ENCODE measurements around the gene TNFRSF14.

The TNFRSF14 gene

GRCh38 chr1:2582391-2582790 lies 26.2 kb downstream of the TNFRSF14 start:
- ChIA-PET POLR2A (interaction anchor here (0.9 kb wide), 1 partner anchor 21 kb away, joined by 4 read pairs; no protein-coding TSS in a partner anchor), CTCF (interaction anchor here (2.0 to 5.3 kb wide), 2 partner anchors 21 to 34 kb away, joined by 6 to 40 read pairs; no protein-coding TSS in a partner anchor)
- no peak for TF ChIP-seq CTCF (IDR thresholded peaks at IDR 0.05; ENCODE audit: control extremely low read depth, extremely low read depth, low read depth, missing control alignments)
- no peak for DNase-seq (ENCODE audit: extremely low spot score)

- no peak for TF ChIP-seq CTCF (IDR thresholded peaks at IDR 0.05; ENCODE audit: control extremely low read depth, extremely low read depth, low read depth, missing control alignments)
- ChIA-PET CTCF (interaction anchor here (1.0 to 5.3 kb wide), 5 partner anchors 11 to 35 kb away, joined by 3 to 40 read pairs (median 4); partner anchors contain the start of gene TNFRSF14), POLR2A (interaction anchor here (1.3 kb wide), 1 partner anchor 27 kb away, joined by 3 read pairs; the partner anchor contains the start of gene TNFRSF14)
- no peak for DNase-seq (ENCODE audit: extremely low spot score)
Measured at GRCh38 chr1:2583331-2583791, 27.2 kb downstream of the TNFRSF14 start.

- no peak for TF ChIP-seq CTCF (IDR thresholded peaks at IDR 0.05; ENCODE audit: control extremely low read depth, extremely low read depth, low read depth, missing control alignments)
- DNase-seq (ENCODE audit: extremely low spot score): no peak
- CTCF ChIA-PET: interaction anchor here (0.6 to 5.3 kb wide), 7 partner anchors 12 to 389 kb away, joined by 3 to 40 read pairs (median 3); partner anchors contain the start of gene TNFRSF14
- POLR2A ChIA-PET: interaction anchor here (1.3 to 2.7 kb wide), 2 partner anchors 23 to 28 kb away, joined by 3 to 12 read pairs; partner anchors contain the start of gene TNFRSF14
Measured at GRCh38 chr1:2583871-2584351, 27.7 kb downstream of the TNFRSF14 start.

- DNase-seq (ENCODE audit: extremely low spot score): no peak
- no peak for TF ChIP-seq CTCF (IDR thresholded peaks at IDR 0.05; ENCODE audit: control extremely low read depth, extremely low read depth, low read depth, missing control alignments)
- ChIA-PET POLR2A (interaction anchor here (0.9 to 2.7 kb wide), 5 partner anchors 24 to 380 kb away, joined by 3 to 12 read pairs (median 4); partner anchors contain the start of gene TNFRSF14), CTCF (interaction anchor here (0.6 to 5.3 kb wide), 7 partner anchors 20 to 390 kb away, joined by 3 to 40 read pairs (median 4); partner anchors contain the start of gene TNFRSF14)
Measured at GRCh38 chr1:2584686-2585317, 28.6 kb downstream of the TNFRSF14 start.

GRCh38 chr1:2585318-2586092 lies 29.3 kb downstream of the TNFRSF14 start:
- ChIA-PET CTCF (interaction anchor here (0.9 to 5.3 kb wide), 8 partner anchors 11 to 54 kb away, joined by 3 to 40 read pairs (median 4); partner anchors contain the start of gene TNFRSF14), POLR2A (interaction anchor here (0.9 to 2.7 kb wide), 4 partner anchors 25 to 381 kb away, joined by 3 to 12 read pairs (median 8); partner anchors contain the start of gene TNFRSF14)
- DNase-seq (ENCODE audit: extremely low spot score): peak; percentile 72
- TF ChIP-seq CTCF (IDR thresholded peaks at IDR 0.05; ENCODE audit: control extremely low read depth, extremely low read depth, low read depth, missing control alignments): no peak

All from GM10248 (cell line).